DOHH2 (cell line): ENCODE measurements around the gene TLCD1.

Source experiments
- H3F3A ChIP-seq: fragments of 200-600 bp; sonication (generic), shearing (Covaris generic); 2 replicates; pipeline ENCODE4 v1.6.0; 2016; ENCODE audit warnings: antibody characterized with exemption, mild to moderate bottlenecking; ENCODE audit not compliant: control insufficient read depth, insufficient read depth
- H3K27ac ChIP-seq: fragments of 200-600 bp; sonication (generic); 2 replicates; pipeline ENCODE4 v1.5.1; 2014; ENCODE audit warnings: low read depth, mild to moderate bottlenecking, low read length, moderate library complexity
- H3K27me3 ChIP-seq: fragments of 200-600 bp; sonication (generic); 2 replicates; pipeline ENCODE4 v1.6.1; 2014; ENCODE audit warnings: mild to moderate bottlenecking, low read length, mixed read lengths; ENCODE audit not compliant: control insufficient read depth
- H3K36me3 ChIP-seq: fragments of 200-600 bp; sonication (generic); 2 replicates; pipeline ENCODE4 v1.6.1; 2014; ENCODE audit warnings: mild to moderate bottlenecking, low read length, moderate library complexity, mixed read lengths; ENCODE audit not compliant: control insufficient read depth
- H3K4me1 ChIP-seq: fragments of 200-600 bp; sonication (generic); 2 replicates; pipeline ENCODE4 v1.6.1; 2014; ENCODE audit warnings: mild to moderate bottlenecking, low read length, mixed read lengths; ENCODE audit not compliant: control insufficient read depth
- H3K4me2 ChIP-seq: fragments of 200-600 bp; sonication (generic); 2 replicates; pipeline ENCODE4 v1.6.0; 2014; ENCODE audit warnings: mild to moderate bottlenecking, low read length, moderate library complexity
- H3K4me3 ChIP-seq: fragments of 200-600 bp; sonication (generic); 2 replicates; pipeline ENCODE4 v1.5.1; 2014; ENCODE audit warnings: mild to moderate bottlenecking, low read length, mixed read lengths
- H3K79me2 ChIP-seq: fragments of 200-600 bp; sonication (generic); 2 replicates; pipeline ENCODE4 v1.6.1; 2014; ENCODE audit warnings: mild to moderate bottlenecking, low read length, mixed read lengths; ENCODE audit not compliant: control insufficient read depth
- H3K9me2 ChIP-seq: fragments of 200-600 bp; sonication (generic); replicated peaks from 2 replicates; pipeline ENCODE4 v1.6.1; 2014; ENCODE audit warnings: mild to moderate bottlenecking, low read length, mixed read lengths; ENCODE audit not compliant: control insufficient read depth
- H3K9me3 ChIP-seq: fragments of 200-600 bp; sonication (generic); 2 replicates; pipeline ENCODE4 v1.6.1; 2014; ENCODE audit warnings: antibody characterized with exemption, low read length, mixed read lengths; ENCODE audit not compliant: control insufficient read depth, insufficient read depth
- H4K20me1 ChIP-seq: fragments of 200-600 bp; sonication (generic); 2 replicates; pipeline ENCODE4 v1.6.0; 2014; ENCODE audit warnings: low read depth, mild to moderate bottlenecking, antibody characterized with exemption, low read length, moderate library complexity; ENCODE audit not compliant: control insufficient read depth, insufficient read depth
- CTCF ChIP-seq: fragments of 200-600 bp; sonication (generic); IDR thresholded peaks from one replicate; pipeline ENCODE4 v1.5.1; 2014; ENCODE audit warnings: antibody characterized with exemption, mild to moderate bottlenecking, low read depth, low read length; ENCODE audit not compliant: poor library complexity, severe bottlenecking
- EZH2phosphoT487 ChIP-seq: fragments of 200-600 bp; sonication (generic); IDR thresholded peaks from 2 replicates; pipeline ENCODE4 v1.6.1; 2017; ENCODE audit warnings: borderline replicate concordance, mild to moderate bottlenecking, antibody characterized with exemption, low read length, moderate library complexity, mixed read lengths

The TLCD1 gene

GRCh38 chr17:28760601-28761562 lies 34.8 kb upstream of the TLCD1 start:
- H3K36me3 ChIP-seq: peaks cover 34% of the 10 kb centered on the region
- no peak overlapping the region for H3K27ac ChIP-seq
- H3F3A ChIP-seq: no peaks in the 10 kb centered on the region; the same call in 1 of the 2 replicates
- TF ChIP-seq CTCF (no peak), EZH2phosphoT487 (no peak)
- H4K20me1 ChIP-seq: 0 out of 2 replicates have a peak, but pooled peaks cover 2% of the 10 kb centered on the region
- no peaks in the 10 kb centered on the region for H3K9me3 ChIP-seq
- no peak overlapping the region for H3K4me2 ChIP-seq
- H3K27me3 ChIP-seq: no peaks in the 10 kb centered on the region
- no peaks in the 10 kb centered on the region for H3K79me2 ChIP-seq
- H3K4me1 ChIP-seq: peaks cover 9% of the 10 kb centered on the region
- no peak overlapping the region for H3K4me3 ChIP-seq
- H3K9me2 ChIP-seq: no peaks in the 10 kb centered on the region

GRCh38 chr17:28759256-28759865 lies 33.3 kb upstream of the TLCD1 start:
- 0 out of 2 replicates have a peak, but pooled peaks cover 2% of the 10 kb centered on the region for H4K20me1 ChIP-seq
- H3K27ac ChIP-seq: no peak overlapping the region
- H3K4me3 ChIP-seq: no peak overlapping the region
- no peaks in the 10 kb centered on the region for H3K79me2 ChIP-seq
- no peaks in the 10 kb centered on the region for H3K27me3 ChIP-seq
- no peaks in the 10 kb centered on the region for H3K9me3 ChIP-seq
- H3K4me2 ChIP-seq: no peak overlapping the region
- no peaks in the 10 kb centered on the region; the same call in 1 of the 2 replicates for H3F3A ChIP-seq
- TF ChIP-seq CTCF (no peak), EZH2phosphoT487 (no peak)
- H3K4me1 ChIP-seq: peaks cover 9% of the 10 kb centered on the region
- no peaks in the 10 kb centered on the region for H3K9me2 ChIP-seq
- H3K36me3 ChIP-seq: peaks cover 34% of the 10 kb centered on the region

GRCh38 chr17:28758411-28759121 lies 32.5 kb upstream of the TLCD1 start:
- Histone ChIP-seq H3K79me2 (no peaks in the 10 kb centered on the region), H3K27ac (no peak overlapping the region), H3K36me3 (peaks cover 34% of the 10 kb centered on the region), H3K4me2 (no peak overlapping the region), H3K4me1 (peaks cover 9% of the 10 kb centered on the region), H3K27me3 (no peaks in the 10 kb centered on the region), H3K4me3 (no peak overlapping the region), H4K20me1 (0 out of 2 replicates have a peak, but pooled peaks cover 2% of the 10 kb centered on the region), H3K9me2 (no peaks in the 10 kb centered on the region), H3K9me3 (no peaks in the 10 kb centered on the region), H3F3A (no peaks in the 10 kb centered on the region; the same call in none of the 2 replicates)
- TF ChIP-seq CTCF (no peak), EZH2phosphoT487 (no peak)
